Liver (tissue), 9 donors: ENCODE results near the gene DBNDD2. TPM values are rescaled to one million over a fixed set of nuclear protein-coding genes. Genes with fewer than 3 reads are reported as not detected.

ENCODE experiments used
- DNase-seq: peaks from one replicate; pipeline ENCODE4 v3.0.0-alpha.2; 2017; ENCODE audit warnings: low spot score
- H3K27ac ChIP-seq, 2 donors: one replicate each; pipeline ENCODE4 v1.7.0; 2013; ENCODE audit warnings: inconsistent platforms in 2 of 2, low read length in 2 of 2, control low read depth in 1 of 2, low read depth in 1 of 2, mild to moderate bottlenecking in 1 of 2
- H3K27me3 ChIP-seq, 4 donors: one replicate each; pipeline versions ENCODE4 v1.6.1 to v1.7.0; 2013; ENCODE audit warnings: low read length in 3 of 4, inconsistent platforms in 1 of 4, mild to moderate bottlenecking in 1 of 4, moderate library complexity in 1 of 4; ENCODE audit not compliant: control insufficient read depth in 4 of 4, insufficient read depth in 4 of 4
- H3K36me3 ChIP-seq, 4 donors: one replicate each; pipeline versions ENCODE4 v1.6.1 to v1.7.0; 2013; ENCODE audit warnings: low read length in 3 of 4, mild to moderate bottlenecking in 3 of 4, low read depth in 1 of 4, moderate library complexity in 1 of 4; ENCODE audit not compliant: control insufficient read depth in 4 of 4, insufficient read depth in 3 of 4
- H3K4me1 ChIP-seq, 4 donors: one replicate each; pipeline versions ENCODE4 v1.6.1 to v1.7.0; 2013; ENCODE audit warnings: low read length in 3 of 4, mild to moderate bottlenecking in 3 of 4, moderate library complexity in 1 of 4; ENCODE audit not compliant: control insufficient read depth in 4 of 4, insufficient read depth in 4 of 4
- H3K4me3 ChIP-seq, 3 donors: one replicate each; pipeline versions ENCODE4 v1.6.1 to v1.7.0; 2013; ENCODE audit warnings: low read length in 3 of 3, control low read depth in 1 of 3, low read depth in 1 of 3, mild to moderate bottlenecking in 1 of 3
- H3K9ac ChIP-seq, 2 donors: one replicate each; pipeline ENCODE4 v1.7.0; 2013; ENCODE audit warnings: low read length in 2 of 2, mild to moderate bottlenecking in 2 of 2, moderate library complexity in 2 of 2, control low read depth in 1 of 2, low read depth in 1 of 2
- H3K9me3 ChIP-seq, 4 donors: one replicate each; pipeline versions ENCODE4 v1.6.1 to v1.7.0; 2013; ENCODE audit warnings: low read length in 3 of 4; ENCODE audit not compliant: control insufficient read depth in 4 of 4
- EGR1 ChIP-seq, 2 donors: IDR thresholded peaks; 2 replicates each; pipeline ENCODE4 v1.6.1; 2016 to 2018; ENCODE audit warnings: antibody characterized with exemption in 2 of 2, low read depth in 2 of 2
- FOXA1 ChIP-seq: IDR thresholded peaks from 2 replicates; pipeline ENCODE4 v1.6.1; 2016; ENCODE audit warnings: antibody characterized with exemption
- FOXA2 ChIP-seq: IDR thresholded peaks from 2 replicates; pipeline ENCODE4 v1.6.1; 2016; ENCODE audit warnings: antibody characterized with exemption
- GABPA ChIP-seq, 2 donors: IDR thresholded peaks in 1 of 2; conservative IDR thresholded peaks in 1 of 2; 2 replicates each; pipeline ENCODE4 v1.6.1; 2016; ENCODE audit warnings: antibody characterized with exemption in 2 of 2, mild to moderate bottlenecking in 1 of 2, moderate library complexity in 1 of 2
- HNF4A ChIP-seq, 2 donors: conservative IDR thresholded peaks; 2 replicates each; pipeline ENCODE4 v1.6.1; 2016; ENCODE audit warnings: antibody characterized with exemption in 2 of 2, mild to moderate bottlenecking in 2 of 2
- HNF4G ChIP-seq: IDR thresholded peaks from 2 replicates; pipeline ENCODE4 v1.6.1; 2016; ENCODE audit warnings: antibody characterized with exemption
- JUND ChIP-seq, 2 donors: IDR thresholded peaks; 2 replicates each; pipeline ENCODE4 v1.6.1; 2016; ENCODE audit warnings: antibody characterized with exemption in 2 of 2
- NR2F2 ChIP-seq: IDR thresholded peaks from 2 replicates; pipeline ENCODE4 v1.6.1; 2016; ENCODE audit warnings: antibody characterized with exemption
- RAD21 ChIP-seq, 2 donors: IDR thresholded peaks; 2 replicates each; pipeline ENCODE4 v1.6.1; 2016; ENCODE audit warnings: antibody characterized with exemption in 2 of 2, mild to moderate bottlenecking in 2 of 2
- RXRA ChIP-seq, 2 donors: IDR thresholded peaks; 2 replicates each; pipeline ENCODE4 v1.6.1; 2017 to 2018; ENCODE audit warnings: antibody characterized with exemption in 2 of 2, mild to moderate bottlenecking in 1 of 2
- SP1 ChIP-seq: IDR thresholded peaks from 2 replicates; pipeline ENCODE4 v1.6.1; 2018; ENCODE audit warnings: antibody characterized with exemption, mild to moderate bottlenecking
- TAF1 ChIP-seq: conservative IDR thresholded peaks from 2 replicates; pipeline ENCODE4 v1.6.1; 2016; ENCODE audit warnings: antibody characterized with exemption, mild to moderate bottlenecking
- YY1 ChIP-seq: IDR thresholded peaks from 2 replicates; pipeline ENCODE4 v1.6.1; 2016; ENCODE audit warnings: antibody characterized with exemption, mild to moderate bottlenecking
- WGBS: extraction: QIAGEN DNeasy Blood & Tissue Kit; methylation state at CpG from one replicate; pipeline ENCODE4 v1.1.7; 2013; 5-methylcytosine and 5-hydroxymethylcytosine counted together
- polyA plus RNA-seq, 2 donors: library from polyadenylated mRNA; stranded (reverse) in 1 of 2; unstranded in 1 of 2; fragments of 200-250 nt in 1 of 2; fragments of >200 nt in 1 of 2; fragmentation: Nextera tagmentation in 1 of 2; extraction: Ambion mirVana in 1 of 2; gene quantifications; one replicate each; pipeline versions ENCODE4 v1.2.1 to v1.2.3, GENCODE V29; 2013 to 2015
- total RNA-seq, 2 donors: library from RNA; depleted of rRNA; stranded (reverse); fragments of >200 nt; gene quantifications; one replicate each; pipeline ENCODE4 v1.2.3, GENCODE V29; 2014
- TF ChIP-seq, protein P1 (sequence below): IDR thresholded peaks from 2 replicates; pipeline ENCODE4 v1.6.1; 2016; ENCODE audit warnings: antibody characterized with exemption
- TF ChIP-seq, protein P2 (sequence below): IDR thresholded peaks from 2 replicates; pipeline ENCODE4 v1.6.1; 2016; ENCODE audit warnings: antibody characterized with exemption
- TF ChIP-seq, protein P3 (sequence below): fragments of 150-350 bp; IDR thresholded peaks from 2 replicates; pipeline ENCODE4 v1.5.1; 2017; ENCODE audit warnings: improper control_type of control experiment, low read depth, low read length; ENCODE audit not compliant: missing input control
- TF ChIP-seq, protein P4 (sequence below): IDR thresholded peaks from 2 replicates; pipeline ENCODE4 v1.6.1; 2016; ENCODE audit warnings: antibody characterized with exemption
- TF ChIP-seq, protein P5 (sequence below): IDR thresholded peaks from 2 replicates; pipeline ENCODE4 v1.6.1; 2016; ENCODE audit warnings: antibody characterized with exemption, mild to moderate bottlenecking
- donor health status: healthy.
- donor health status: healthy.
- donor health status: healthy.
- donor health status: healthy.
- donor health status: healthy.

DBNDD2 gene
- total and polyA plus RNA-seq, 4 donors, result 2.1 to 4.6 (median 2.7) TPM

DNA sequence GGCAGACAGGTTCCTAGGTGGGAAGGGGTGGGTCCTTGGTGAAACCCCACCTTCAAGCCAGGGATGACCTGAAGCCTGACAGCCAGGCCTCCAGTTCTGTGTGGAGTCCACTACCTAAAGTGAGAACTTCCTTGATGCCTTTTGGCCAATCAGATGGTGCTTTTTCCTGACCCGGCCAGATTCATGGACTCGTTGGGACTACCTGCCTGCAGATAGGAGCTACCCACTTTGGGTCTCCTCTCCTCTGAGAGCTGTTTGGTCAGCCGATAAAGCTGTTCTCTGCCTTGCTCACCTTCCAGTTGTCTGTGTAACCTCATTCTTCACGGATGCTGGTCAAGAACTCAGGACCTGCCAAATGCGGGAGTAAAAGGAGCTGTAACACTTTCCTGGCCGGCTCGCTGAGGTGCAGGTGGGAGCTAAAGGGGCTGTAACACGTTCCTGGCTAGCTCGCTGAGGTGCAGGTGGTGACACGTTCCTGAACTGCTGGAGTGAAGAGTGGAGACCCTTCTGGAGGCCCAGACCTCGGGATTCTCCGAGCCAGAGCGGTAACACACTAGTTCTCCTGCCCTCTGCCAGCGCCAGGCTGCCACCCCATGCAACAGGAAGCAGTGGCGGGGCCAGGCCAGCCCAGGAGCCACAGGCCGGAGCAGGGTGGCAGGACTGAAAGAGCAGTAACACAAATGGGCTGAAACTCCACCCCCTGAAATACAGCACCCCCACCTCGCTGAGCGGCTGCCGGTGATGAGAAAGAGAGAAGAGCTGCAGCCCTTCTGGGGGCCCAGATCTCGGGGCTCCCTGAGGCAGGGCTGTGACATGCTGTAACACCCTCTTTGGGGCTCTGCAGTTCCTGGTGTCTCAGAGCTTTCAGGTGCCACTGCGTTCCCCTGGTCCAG is 13.6 kb upstream of the DBNDD2 start:
- no peak overlapping the region for H3K27ac ChIP-seq
- H3K36me3 ChIP-seq, result no peaks in the 10 kb centered on the region
- no peaks in the 10 kb centered on the region for H3K4me1 ChIP-seq
- DNase-seq, result no peak
- TF ChIP-seq GABPA (IDR thresholded peaks at IDR 0.05 in 1 of 2, conservative IDR thresholded peaks at IDR 0.05 in 1 of 2) (no peak), EGR1 (IDR thresholded peaks at IDR 0.05; ENCODE audit: low read depth in 2 of 2) (no peak), RXRA (IDR thresholded peaks at IDR 0.05) (no peak), HNF4A (conservative IDR thresholded peaks at IDR 0.05) (no peak), NR2F2 (no peak), TAF1 (no peak), RAD21 (IDR thresholded peaks at IDR 0.05) (no peak), YY1 (no peak), HNF4G (no peak), SP1 (no peak), JUND (IDR thresholded peaks at IDR 0.05) (no peak), FOXA2 (no peak), FOXA1 (no peak)
- TF ChIP-seq, protein P1, sequence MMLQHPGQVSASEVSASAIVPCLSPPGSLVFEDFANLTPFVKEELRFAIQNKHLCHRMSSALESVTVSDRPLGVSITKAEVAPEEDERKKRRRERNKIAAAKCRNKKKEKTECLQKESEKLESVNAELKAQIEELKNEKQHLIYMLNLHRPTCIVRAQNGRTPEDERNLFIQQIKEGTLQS, result no peak
- TF ChIP-seq, protein P2, sequence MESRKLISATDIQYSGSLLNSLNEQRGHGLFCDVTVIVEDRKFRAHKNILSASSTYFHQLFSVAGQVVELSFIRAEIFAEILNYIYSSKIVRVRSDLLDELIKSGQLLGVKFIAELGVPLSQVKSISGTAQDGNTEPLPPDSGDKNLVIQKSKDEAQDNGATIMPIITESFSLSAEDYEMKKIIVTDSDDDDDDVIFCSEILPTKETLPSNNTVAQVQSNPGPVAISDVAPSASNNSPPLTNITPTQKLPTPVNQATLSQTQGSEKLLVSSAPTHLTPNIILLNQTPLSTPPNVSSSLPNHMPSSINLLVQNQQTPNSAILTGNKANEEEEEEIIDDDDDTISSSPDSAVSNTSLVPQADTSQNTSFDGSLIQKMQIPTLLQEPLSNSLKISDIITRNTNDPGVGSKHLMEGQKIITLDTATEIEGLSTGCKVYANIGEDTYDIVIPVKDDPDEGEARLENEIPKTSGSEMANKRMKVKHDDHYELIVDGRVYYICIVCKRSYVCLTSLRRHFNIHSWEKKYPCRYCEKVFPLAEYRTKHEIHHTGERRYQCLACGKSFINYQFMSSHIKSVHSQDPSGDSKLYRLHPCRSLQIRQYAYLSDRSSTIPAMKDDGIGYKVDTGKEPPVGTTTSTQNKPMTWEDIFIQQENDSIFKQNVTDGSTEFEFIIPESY, result no peak
- TF ChIP-seq, protein P3, sequence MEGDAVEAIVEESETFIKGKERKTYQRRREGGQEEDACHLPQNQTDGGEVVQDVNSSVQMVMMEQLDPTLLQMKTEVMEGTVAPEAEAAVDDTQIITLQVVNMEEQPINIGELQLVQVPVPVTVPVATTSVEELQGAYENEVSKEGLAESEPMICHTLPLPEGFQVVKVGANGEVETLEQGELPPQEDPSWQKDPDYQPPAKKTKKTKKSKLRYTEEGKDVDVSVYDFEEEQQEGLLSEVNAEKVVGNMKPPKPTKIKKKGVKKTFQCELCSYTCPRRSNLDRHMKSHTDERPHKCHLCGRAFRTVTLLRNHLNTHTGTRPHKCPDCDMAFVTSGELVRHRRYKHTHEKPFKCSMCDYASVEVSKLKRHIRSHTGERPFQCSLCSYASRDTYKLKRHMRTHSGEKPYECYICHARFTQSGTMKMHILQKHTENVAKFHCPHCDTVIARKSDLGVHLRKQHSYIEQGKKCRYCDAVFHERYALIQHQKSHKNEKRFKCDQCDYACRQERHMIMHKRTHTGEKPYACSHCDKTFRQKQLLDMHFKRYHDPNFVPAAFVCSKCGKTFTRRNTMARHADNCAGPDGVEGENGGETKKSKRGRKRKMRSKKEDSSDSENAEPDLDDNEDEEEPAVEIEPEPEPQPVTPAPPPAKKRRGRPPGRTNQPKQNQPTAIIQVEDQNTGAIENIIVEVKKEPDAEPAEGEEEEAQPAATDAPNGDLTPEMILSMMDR, result no peak
- TF ChIP-seq, protein P4, sequence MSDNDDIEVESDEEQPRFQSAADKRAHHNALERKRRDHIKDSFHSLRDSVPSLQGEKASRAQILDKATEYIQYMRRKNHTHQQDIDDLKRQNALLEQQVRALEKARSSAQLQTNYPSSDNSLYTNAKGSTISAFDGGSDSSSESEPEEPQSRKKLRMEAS, result no peak
- TF ChIP-seq, protein P5, sequence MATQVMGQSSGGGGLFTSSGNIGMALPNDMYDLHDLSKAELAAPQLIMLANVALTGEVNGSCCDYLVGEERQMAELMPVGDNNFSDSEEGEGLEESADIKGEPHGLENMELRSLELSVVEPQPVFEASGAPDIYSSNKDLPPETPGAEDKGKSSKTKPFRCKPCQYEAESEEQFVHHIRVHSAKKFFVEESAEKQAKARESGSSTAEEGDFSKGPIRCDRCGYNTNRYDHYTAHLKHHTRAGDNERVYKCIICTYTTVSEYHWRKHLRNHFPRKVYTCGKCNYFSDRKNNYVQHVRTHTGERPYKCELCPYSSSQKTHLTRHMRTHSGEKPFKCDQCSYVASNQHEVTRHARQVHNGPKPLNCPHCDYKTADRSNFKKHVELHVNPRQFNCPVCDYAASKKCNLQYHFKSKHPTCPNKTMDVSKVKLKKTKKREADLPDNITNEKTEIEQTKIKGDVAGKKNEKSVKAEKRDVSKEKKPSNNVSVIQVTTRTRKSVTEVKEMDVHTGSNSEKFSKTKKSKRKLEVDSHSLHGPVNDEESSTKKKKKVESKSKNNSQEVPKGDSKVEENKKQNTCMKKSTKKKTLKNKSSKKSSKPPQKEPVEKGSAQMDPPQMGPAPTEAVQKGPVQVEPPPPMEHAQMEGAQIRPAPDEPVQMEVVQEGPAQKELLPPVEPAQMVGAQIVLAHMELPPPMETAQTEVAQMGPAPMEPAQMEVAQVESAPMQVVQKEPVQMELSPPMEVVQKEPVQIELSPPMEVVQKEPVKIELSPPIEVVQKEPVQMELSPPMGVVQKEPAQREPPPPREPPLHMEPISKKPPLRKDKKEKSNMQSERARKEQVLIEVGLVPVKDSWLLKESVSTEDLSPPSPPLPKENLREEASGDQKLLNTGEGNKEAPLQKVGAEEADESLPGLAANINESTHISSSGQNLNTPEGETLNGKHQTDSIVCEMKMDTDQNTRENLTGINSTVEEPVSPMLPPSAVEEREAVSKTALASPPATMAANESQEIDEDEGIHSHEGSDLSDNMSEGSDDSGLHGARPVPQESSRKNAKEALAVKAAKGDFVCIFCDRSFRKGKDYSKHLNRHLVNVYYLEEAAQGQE, result no peak
- H3K9ac ChIP-seq, result no peak overlapping the region
- H3K4me3 ChIP-seq, result no peak overlapping the region
- 89% methylated on average over 21 of the region's 21 CpGs for WGBS
- H3K27me3 ChIP-seq, result no peaks in the 10 kb centered on the region
- no peaks in the 10 kb centered on the region for H3K9me3 ChIP-seq
